HG02885 (cell line): ENCODE measurements around the gene CAP2.

Experiments used
- ATAC-seq: cut with Tn5 transposase; IDR thresholded peaks from one replicate; pipeline ENCODE4 v1.9.1; 2021; ENCODE audit warnings: mild to moderate bottlenecking; ENCODE audit not compliant: unreplicated experiment, poor library complexity

CAP2 gene

GRCh38 chr6:17602888-17603287, 209.5 kb downstream of the CAP2 start:
- ATAC-seq = no peak

GRCh38 chr6:17606606-17607005, 213.2 kb downstream of the CAP2 start:
- no peak for ATAC-seq
